Measurements from ENCODE around the gene TRPM3.

GRCh38 chr9:70540016-70540415 is 581.4 kb downstream of the TRPM3 start:
- TF ChIP-seq POLR2AphosphoS5 (IDR thresholded peaks at IDR 0.05; ENCODE audit: borderline replicate concordance, low read depth, low read length) = no peak
- no peak for TF ChIP-seq EZH2 (IDR thresholded peaks at IDR 0.05)
